Peyer's patch (tissue), 4 donors: ENCODE data around the gene DISC1. TPM values are rescaled to one million over a fixed set of nuclear protein-coding genes. Genes with fewer than 3 reads are reported as not detected.

Experiments used
- DNase-seq, 3 donors: peaks; one replicate each; pipeline ENCODE4 v3.0.0-alpha.2; 2017 to 2019
- H3K27ac ChIP-seq, 4 donors: fragments of 200-600 bp; sonication (generic); one replicate each; pipeline ENCODE4 v1.5.1; 2016 to 2019
- H3K27me3 ChIP-seq, 2 donors: fragments of 200-600 bp; sonication (generic); one replicate each; pipeline ENCODE4 v1.5.1; 2019
- H3K36me3 ChIP-seq, 3 donors: fragments of 200-600 bp; sonication (generic); one replicate each; pipeline ENCODE4 v1.5.1; 2016 to 2019
- H3K4me1 ChIP-seq, 4 donors: fragments of 200-600 bp; sonication (generic); one replicate each; pipeline ENCODE4 v1.5.1; 2016 to 2019
- H3K4me3 ChIP-seq, 4 donors: fragments of 200-600 bp; sonication (generic); 1 replicate in 3 of 4; 2 replicates in 1 of 4; pipeline ENCODE4 v1.5.1; 2016 to 2019; ENCODE audit warnings: mild to moderate bottlenecking in 1 of 4
- H3K9me3 ChIP-seq, 4 donors: fragments of 200-600 bp; sonication (generic); one replicate each; pipeline ENCODE4 v1.5.1; 2016 to 2019; ENCODE audit warnings: mild to moderate bottlenecking in 1 of 4
- POLR2A ChIP-seq, 2 donors: fragments of 450-650 bp; IDR thresholded peaks; one replicate each; pipeline ENCODE4 v1.5.1; 2017; ENCODE audit warnings: antibody characterized with exemption in 2 of 2, mild to moderate bottlenecking in 2 of 2, moderate library complexity in 2 of 2
- total RNA-seq, 4 donors: library from RNA; depleted of rRNA; stranded (reverse); fragments of >200 nt; gene quantifications; one replicate each; pipeline ENCODE4 v1.1.0, GENCODE V29; 2016
- TF ChIP-seq, protein P1 (sequence below), 6 experiments: fragments of 450-650 bp in 4 of 6; fragments of 200-600 bp in 2 of 6; sonication (generic) in 1 of 6; IDR thresholded peaks; one replicate each; pipeline ENCODE4 v1.5.1; 2017 to 2019; ENCODE audit warnings: antibody characterized with exemption in 6 of 6, mild to moderate bottlenecking in 3 of 6, moderate library complexity in 1 of 6

The DISC1 gene
- total RNA-seq, 4 donors from 2014 or later = 2.3 to 39.6 (median 5.6) TPM

DNA sequence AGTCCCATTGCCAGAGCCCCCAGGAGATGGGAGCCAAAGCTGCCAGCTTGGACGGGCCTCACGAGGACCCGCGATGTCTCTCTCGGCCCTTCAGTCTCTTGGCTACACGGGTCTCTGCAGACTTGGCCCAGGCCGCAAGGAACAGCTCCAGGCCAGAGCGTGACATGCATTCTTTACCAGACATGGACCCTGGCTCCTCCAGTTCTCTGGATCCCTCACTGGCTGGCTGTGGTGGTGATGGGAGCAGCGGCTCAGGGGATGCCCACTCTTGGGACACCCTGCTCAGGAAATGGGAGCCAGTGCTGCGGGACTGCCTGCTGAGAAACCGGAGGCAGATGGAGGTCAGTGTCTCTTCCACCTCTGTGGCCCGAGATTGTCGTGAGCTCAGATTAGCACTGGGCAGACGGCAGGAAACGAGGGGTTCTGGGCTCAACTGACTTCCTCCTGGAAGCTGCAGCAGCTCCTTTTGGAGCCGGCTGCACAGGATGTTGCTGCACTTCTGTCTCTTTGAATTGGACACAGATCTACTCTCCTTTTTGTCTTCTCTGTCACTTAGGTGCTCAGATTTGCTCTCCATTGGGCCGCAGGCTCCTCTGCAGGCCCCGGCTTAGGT lies 68.0 kb downstream of the DISC1 start:
- H3K36me3 ChIP-seq = no peaks in the 10 kb centered on the region
- no peak overlapping the region for H3K27ac ChIP-seq
- TF ChIP-seq POLR2A (IDR thresholded peaks at IDR 0.05) = no peak
- TF ChIP-seq, protein P1, sequence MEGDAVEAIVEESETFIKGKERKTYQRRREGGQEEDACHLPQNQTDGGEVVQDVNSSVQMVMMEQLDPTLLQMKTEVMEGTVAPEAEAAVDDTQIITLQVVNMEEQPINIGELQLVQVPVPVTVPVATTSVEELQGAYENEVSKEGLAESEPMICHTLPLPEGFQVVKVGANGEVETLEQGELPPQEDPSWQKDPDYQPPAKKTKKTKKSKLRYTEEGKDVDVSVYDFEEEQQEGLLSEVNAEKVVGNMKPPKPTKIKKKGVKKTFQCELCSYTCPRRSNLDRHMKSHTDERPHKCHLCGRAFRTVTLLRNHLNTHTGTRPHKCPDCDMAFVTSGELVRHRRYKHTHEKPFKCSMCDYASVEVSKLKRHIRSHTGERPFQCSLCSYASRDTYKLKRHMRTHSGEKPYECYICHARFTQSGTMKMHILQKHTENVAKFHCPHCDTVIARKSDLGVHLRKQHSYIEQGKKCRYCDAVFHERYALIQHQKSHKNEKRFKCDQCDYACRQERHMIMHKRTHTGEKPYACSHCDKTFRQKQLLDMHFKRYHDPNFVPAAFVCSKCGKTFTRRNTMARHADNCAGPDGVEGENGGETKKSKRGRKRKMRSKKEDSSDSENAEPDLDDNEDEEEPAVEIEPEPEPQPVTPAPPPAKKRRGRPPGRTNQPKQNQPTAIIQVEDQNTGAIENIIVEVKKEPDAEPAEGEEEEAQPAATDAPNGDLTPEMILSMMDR (IDR thresholded peaks at IDR 0.05) = no peak
- no peak for DNase-seq
- no peak overlapping the region for H3K4me3 ChIP-seq
- no peaks in the 10 kb centered on the region for H3K9me3 ChIP-seq
- H3K27me3 ChIP-seq = no peaks in the 10 kb centered on the region
- peaks cover 0 to 3% (median 0%) of the 10 kb centered on the region in 4 donors for H3K4me1 ChIP-seq

DNA sequence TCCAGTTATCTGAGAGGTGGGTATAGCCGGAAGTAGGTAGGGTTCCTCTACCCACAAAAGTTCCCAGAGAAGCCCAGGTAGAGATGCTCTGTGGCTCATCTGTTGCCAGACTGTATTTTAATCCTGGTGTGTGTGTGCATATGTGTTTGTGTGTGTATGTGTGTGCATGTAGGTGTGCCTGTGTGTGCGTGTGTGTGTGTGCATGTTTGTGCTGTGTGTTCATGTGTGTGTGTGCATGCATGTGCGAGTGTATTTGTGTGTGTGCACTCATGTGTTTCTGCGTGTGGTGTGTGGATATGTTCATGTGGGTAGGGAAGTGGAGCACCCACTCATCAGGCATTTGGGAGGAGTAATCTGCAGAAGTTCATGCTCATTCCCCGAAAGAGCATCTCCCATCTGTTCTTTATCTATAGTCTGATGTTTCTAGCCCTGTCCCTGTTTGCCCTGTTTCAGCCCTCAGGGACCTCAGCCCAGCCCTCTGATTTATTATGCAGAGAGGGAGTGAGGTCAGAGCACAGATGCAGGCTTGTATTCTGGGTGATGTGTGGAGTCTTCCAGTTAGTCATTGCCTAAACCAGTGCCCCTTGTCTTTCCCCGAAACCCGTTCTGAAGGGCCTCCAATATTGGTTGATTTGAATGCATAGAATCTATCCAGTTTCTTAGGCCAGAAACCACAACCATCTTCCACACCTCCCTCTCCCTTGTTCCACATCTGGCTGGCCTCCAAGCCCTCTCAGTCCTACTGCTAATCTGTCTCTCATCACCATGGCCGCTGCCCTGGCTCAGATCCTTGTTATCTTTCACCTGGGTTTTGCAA lies 69.1 kb downstream of the DISC1 start:
- no peaks in the 10 kb centered on the region for H3K9me3 ChIP-seq
- H3K36me3 ChIP-seq = no peaks in the 10 kb centered on the region
- H3K4me3 ChIP-seq = no peak overlapping the region
- H3K27ac ChIP-seq = no peak overlapping the region
- no peaks in the 10 kb centered on the region for H3K27me3 ChIP-seq
- H3K4me1 ChIP-seq = peaks cover 0 to 4% (median 0%) of the 10 kb centered on the region in 4 donors
- TF ChIP-seq, protein P1 (IDR thresholded peaks at IDR 0.05) = no peak
- no peak for DNase-seq

DNA sequence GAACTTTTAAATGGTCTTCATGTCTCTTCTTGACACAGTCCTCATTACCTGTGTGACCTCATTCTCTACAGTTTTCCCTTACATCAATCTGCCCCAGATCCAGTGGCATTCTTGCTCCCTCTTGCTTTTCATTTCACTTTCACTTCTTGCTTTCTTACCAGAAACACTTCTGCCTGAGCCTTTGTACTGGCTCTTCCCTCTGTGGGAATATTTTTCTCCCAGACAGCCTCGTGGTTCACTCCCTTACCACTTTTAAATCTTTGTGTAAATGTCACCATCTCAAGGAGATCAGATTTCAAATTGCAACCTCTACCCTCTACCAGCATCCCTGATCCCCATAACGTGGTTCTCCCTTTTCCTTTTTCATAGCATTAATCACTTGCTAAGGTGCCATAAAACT lies 73.2 kb downstream of the DISC1 start:
- H3K4me3 ChIP-seq = no peak overlapping the region
- no peaks in the 10 kb centered on the region for H3K27me3 ChIP-seq
- H3K9me3 ChIP-seq = no peaks in the 10 kb centered on the region
- peaks cover 0 to 4% (median 0%) of the 10 kb centered on the region in 4 donors for H3K4me1 ChIP-seq
- H3K27ac ChIP-seq = no peak overlapping the region
- no peak for DNase-seq
- no peaks in the 10 kb centered on the region for H3K36me3 ChIP-seq
- TF ChIP-seq POLR2A (IDR thresholded peaks at IDR 0.05) = no peak
- TF ChIP-seq, protein P1 (IDR thresholded peaks at IDR 0.05) = no peak

DNA sequence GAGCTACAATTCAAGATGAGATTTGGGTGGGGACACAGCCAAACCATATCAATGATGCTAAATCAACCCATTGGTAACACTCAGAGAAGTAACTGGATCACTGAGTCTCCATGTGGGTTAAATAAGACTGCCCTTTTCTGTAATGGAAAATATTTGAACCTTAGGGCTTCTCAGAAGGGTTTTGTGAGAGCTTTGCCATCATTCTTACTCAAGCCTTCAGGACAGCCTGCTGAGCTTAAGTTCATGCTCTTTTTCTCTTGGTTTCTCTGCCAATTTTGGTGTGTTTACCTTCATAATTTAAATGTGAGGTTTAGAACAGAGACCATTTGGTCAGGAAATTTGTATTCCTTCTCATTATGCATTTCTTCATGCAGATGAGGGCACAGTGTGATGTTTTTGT lies 74.7 kb downstream of the DISC1 start:
- Histone ChIP-seq H3K36me3 (no peaks in the 10 kb centered on the region), H3K4me3 (no peak overlapping the region), H3K9me3 (no peaks in the 10 kb centered on the region), H3K27me3 (no peaks in the 10 kb centered on the region), H3K27ac (no peak overlapping the region), H3K4me1 (peaks cover 0 to 4% (median 0%) of the 10 kb centered on the region in 4 donors)
- TF ChIP-seq POLR2A (IDR thresholded peaks at IDR 0.05) = no peak
- TF ChIP-seq, protein P1 (IDR thresholded peaks at IDR 0.05) = no peak
- DNase-seq = no peak

DNA sequence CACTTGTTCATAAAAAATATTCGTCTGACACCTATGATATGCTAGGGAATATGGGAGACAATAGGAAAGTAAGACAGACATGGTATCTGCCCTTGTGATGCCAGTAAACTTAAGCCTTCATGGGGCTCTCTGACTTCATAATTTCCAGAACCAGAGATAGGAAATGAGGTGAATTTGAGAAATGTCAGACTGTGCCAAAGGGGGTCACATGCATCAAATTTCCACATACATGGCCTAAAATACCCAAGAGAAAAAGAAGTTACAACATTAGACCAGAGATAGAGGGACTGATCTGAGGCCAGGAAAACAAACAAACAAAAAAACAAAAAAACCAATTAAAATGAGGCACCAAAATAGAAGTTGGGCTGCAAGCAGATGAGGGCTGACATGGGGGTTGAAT lies 75.7 kb downstream of the DISC1 start:
- Histone ChIP-seq H3K4me3 (no peak overlapping the region), H3K9me3 (no peaks in the 10 kb centered on the region), H3K27me3 (no peaks in the 10 kb centered on the region), H3K27ac (no peak overlapping the region), H3K36me3 (no peaks in the 10 kb centered on the region), H3K4me1 (peaks cover 0 to 4% (median 0%) of the 10 kb centered on the region in 4 donors)
- no peak for DNase-seq
- TF ChIP-seq POLR2A (IDR thresholded peaks at IDR 0.05) = no peak
- TF ChIP-seq, protein P1 (IDR thresholded peaks at IDR 0.05) = no peak
